Astrocyte of the cerebellum (primary cell): ENCODE results near the gene PHF21A.

ENCODE experiments used
- DNase-seq: peaks from one replicate; pipeline ENCODE4 v3.0.0-alpha.2; 2011; ENCODE audit warnings: low read depth
- H3K4me3 ChIP-seq: 2 replicates; pipeline ENCODE4 v1.5.1; 2011; ENCODE audit warnings: mild to moderate bottlenecking, low read depth, low read length, moderate library complexity
- CTCF ChIP-seq: IDR thresholded peaks from 2 replicates; pipeline ENCODE4 v1.5.1; 2012; ENCODE audit warnings: low read length, low read depth, moderate library complexity, mild to moderate bottlenecking; ENCODE audit errors: missing control alignments
- in situ Hi-C: cut with HindIII; loops from 2 replicates; pipeline ENCODE4 v1.10.0; 2017; ENCODE audit warnings: low sequenced_read_pairs

The PHF21A gene

GRCh38 chr11:45885921-45886721, 235.1 kb downstream of the PHF21A start:
- in situ Hi-C loops = no loop called here
- DNase-seq = no peak
- H3K4me3 ChIP-seq = peak overlapping the region; percentile 39
- no peak for TF ChIP-seq CTCF

GRCh38 chr11:45885274-45885920, 235.9 kb downstream of the PHF21A start, which contains the start of gene MAPK8IP1:
Gene MAPK8IP1 (plus strand): TSS chr11:45885651. CDS start chr11:45885821, 170 bp downstream.
- H3K4me3 ChIP-seq = peak within 1 kb of the TSS; percentile 39
- TF ChIP-seq CTCF = no peak
- DNase-seq = no peak
- in situ Hi-C loops = no loop called here

- H3K4me3 ChIP-seq = no peak overlapping the region
- no peak for TF ChIP-seq CTCF
- DNase-seq = no peak
- in situ Hi-C loops = no loop called here
Observed at GRCh38 chr11:45884596-45885185, 236.6 kb downstream of the PHF21A start.
